Transverse colon (tissue), 4 donors: ENCODE measurements around the gene DNAJC18.

Experiments used
- CTCF ChIP-seq, 5 experiments: fragments of 200-600 bp in 3 of 5; fragments of 450-650 bp in 2 of 5; sonication (generic) in 3 of 5; IDR thresholded peaks; 1 replicate in 2 of 5; 2 replicates in 3 of 5; pipeline ENCODE4 v1.5.1; 2016 to 2017; ENCODE audit warnings: antibody characterized with exemption in 5 of 5, inconsistent platforms in 3 of 5, mild to moderate bottlenecking in 2 of 5, moderate library complexity in 1 of 5
- EP300 ChIP-seq: sonication (generic); formaldehyde crosslinking; IDR thresholded peaks from one replicate; pipeline ENCODE4 v1.6.1; 2017; ENCODE audit warnings: antibody characterized with exemption, low read depth
- POLR2A ChIP-seq: fragments of 450-650 bp; IDR thresholded peaks from one replicate; pipeline ENCODE4 v1.6.1; 2016; ENCODE audit warnings: antibody characterized with exemption, mild to moderate bottlenecking, moderate library complexity
- POLR2AphosphoS5 ChIP-seq, 3 donors: sonication (generic); formaldehyde crosslinking; IDR thresholded peaks; one replicate each; pipeline ENCODE4 v1.6.1; 2016; ENCODE audit warnings: antibody characterized with exemption in 3 of 3

DNA sequence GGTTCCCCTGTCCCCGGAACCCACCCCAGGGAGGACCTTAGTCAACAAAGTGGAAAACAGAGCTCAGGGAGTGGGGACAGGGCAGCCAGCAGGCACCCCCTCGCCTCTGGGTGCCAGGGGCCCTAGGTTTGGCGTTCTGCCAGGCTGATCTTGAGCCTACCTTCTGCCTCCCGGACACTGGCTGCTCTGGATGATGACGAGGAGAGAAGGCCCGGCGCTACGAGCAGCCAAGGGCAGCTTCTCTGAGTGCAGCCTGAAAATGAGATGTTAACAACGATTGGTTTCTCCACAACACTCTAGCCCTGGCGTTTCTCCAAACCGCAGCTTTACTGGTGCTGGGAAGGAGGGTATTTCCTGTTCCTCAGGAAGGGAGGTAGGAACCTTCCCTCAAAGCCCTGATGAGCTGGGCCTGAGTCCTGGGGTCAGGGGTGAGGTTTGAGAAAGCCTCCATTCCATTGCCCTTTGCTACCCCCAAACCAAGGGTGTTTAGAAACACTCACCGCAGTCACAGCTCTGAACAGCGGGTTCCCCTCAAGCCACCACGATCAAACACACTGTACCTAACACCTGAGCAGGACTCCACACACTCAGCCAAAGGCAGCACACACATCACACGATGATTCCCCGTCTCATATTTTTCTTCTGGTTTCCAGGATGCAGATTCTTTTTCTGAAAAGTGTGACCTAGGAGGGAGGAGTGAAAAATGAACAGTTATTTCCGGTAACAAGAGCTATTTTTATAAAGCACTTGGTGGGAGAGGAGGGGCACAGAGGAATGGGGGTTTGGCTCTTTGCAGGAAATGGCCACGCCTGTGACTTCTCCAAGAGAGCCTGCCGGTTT is 42.9 kb upstream of the DNAJC18 start, which contains the start of gene STING1:
- no peak for TF ChIP-seq CTCF (IDR thresholded peaks at IDR 0.05)
- peak; percentile 59 for TF ChIP-seq POLR2A
- TF ChIP-seq POLR2AphosphoS5 (IDR thresholded peaks at IDR 0.05) = peak; percentile 25 to 58 (median 37)
- TF ChIP-seq EP300 = peak; percentile 0
